HG03175 (cell line): ENCODE measurements around the gene CAVIN3.
"Not testable (repeated sequence)": the region's sequence is repeated elsewhere in the genome, so short reads cannot be mapped to it uniquely, and the experiment has no call there.

ENCODE experiments used
- ATAC-seq: cut with Tn5 transposase; IDR thresholded peaks from one replicate; pipeline ENCODE4 v1.9.1; 2021; ENCODE audit warnings: mild to moderate bottlenecking, moderate library complexity; ENCODE audit not compliant: unreplicated experiment

CAVIN3 gene

GRCh38 chr11:6326985-6327384 is 6.7 kb upstream of the CAVIN3 start:
- no peak for ATAC-seq

GRCh38 chr11:6326303-6326702 is 6.0 kb upstream of the CAVIN3 start:
- ATAC-seq: no peak

- no peak for ATAC-seq
Observed at GRCh38 chr11:6323291-6323905, 3.1 kb upstream of the CAVIN3 start.

GRCh38 chr11:6321961-6322362 is 1.7 kb upstream of the CAVIN3 start:
- ATAC-seq: no peak

- ATAC-seq: no peak
Observed at GRCh38 chr11:6321356-6321755, 1.1 kb upstream of the CAVIN3 start.

GRCh38 chr11:6319704-6320410 is 444 bp downstream of the CAVIN3 start:
- peak; percentile 52 for ATAC-seq

GRCh38 chr11:6319001-6319703 is 1.1 kb downstream of the CAVIN3 start:
- no peak for ATAC-seq

GRCh38 chr11:6318204-6318603 is 2.1 kb downstream of the CAVIN3 start:
- no peak for ATAC-seq

- peak; percentile 68 for ATAC-seq
Observed at GRCh38 chr11:6315811-6316425, 4.4 kb downstream of the CAVIN3 start.

GRCh38 chr11:6312106-6312505 is 8.2 kb downstream of the CAVIN3 start:
- ATAC-seq: no peak

- no peak for ATAC-seq
Observed at GRCh38 chr11:6307876-6308275, 12.4 kb downstream of the CAVIN3 start.

- no peak for ATAC-seq
Observed at GRCh38 chr11:6305297-6305696, 15.0 kb downstream of the CAVIN3 start.

- ATAC-seq: no peak
Observed at GRCh38 chr11:6303661-6304060, 16.6 kb downstream of the CAVIN3 start.

GRCh38 chr11:6301096-6301495 is 19.2 kb downstream of the CAVIN3 start:
- no peak for ATAC-seq

- ATAC-seq: peak; percentile 40
Observed at GRCh38 chr11:6300325-6300724, 20.0 kb downstream of the CAVIN3 start.

- peak; percentile 86 for ATAC-seq
Observed at GRCh38 chr11:6298605-6299004, 21.7 kb downstream of the CAVIN3 start.

GRCh38 chr11:6297831-6298230 is 22.5 kb downstream of the CAVIN3 start:
- ATAC-seq: no peak

GRCh38 chr11:6285019-6285418 is 35.3 kb downstream of the CAVIN3 start:
- ATAC-seq: no peak

GRCh38 chr11:6284250-6284649 is 36.1 kb downstream of the CAVIN3 start:
- no peak for ATAC-seq

- no peak for ATAC-seq
Observed at GRCh38 chr11:6283453-6284023, 36.8 kb downstream of the CAVIN3 start.

- ATAC-seq: not testable (repeated sequence)
Observed at GRCh38 chr11:6280809-6281208, 39.5 kb downstream of the CAVIN3 start.
